Ishikawa (cell line): Measurements from ENCODE around the gene NDFIP2.

Experiments
- CEBPB ChIP-seq: IDR thresholded peaks from 2 replicates; pipeline ENCODE4 v1.6.1; 2012
- CREB1 ChIP-seq: IDR thresholded peaks from 2 replicates; pipeline ENCODE4 v1.6.1; 2012; ENCODE audit warnings: low read depth
- EGR1 ChIP-seq: IDR thresholded peaks from 2 replicates; pipeline ENCODE4 v1.6.1; 2012
- EP300 ChIP-seq: IDR thresholded peaks from 2 replicates; pipeline ENCODE4 v1.6.1; 2012; ENCODE audit warnings: borderline replicate concordance
- FOXM1 ChIP-seq: IDR thresholded peaks from 2 replicates; pipeline ENCODE4 v1.6.1; 2012; ENCODE audit warnings: low read depth, borderline replicate concordance
- MAX ChIP-seq: IDR thresholded peaks from 2 replicates; pipeline ENCODE4 v1.6.1; 2012
- NFIC ChIP-seq: IDR thresholded peaks from 2 replicates; pipeline ENCODE4 v1.6.1; 2012
- RAD21 ChIP-seq: IDR thresholded peaks from 2 replicates; pipeline ENCODE4 v1.6.1; 2012; ENCODE audit warnings: low read depth
- REST ChIP-seq: IDR thresholded peaks from 2 replicates; pipeline ENCODE4 v1.6.1; 2012; ENCODE audit warnings: low read depth, mild to moderate bottlenecking
- TAF1 ChIP-seq: IDR thresholded peaks from 2 replicates; pipeline ENCODE4 v1.6.1; 2012; ENCODE audit warnings: low read depth, mild to moderate bottlenecking
- TCF12 ChIP-seq: IDR thresholded peaks from 2 replicates; pipeline ENCODE4 v1.6.1; 2012; ENCODE audit warnings: low read depth
- TEAD4 ChIP-seq: IDR thresholded peaks from 2 replicates; pipeline ENCODE4 v1.6.1; 2012
- USF1 ChIP-seq: IDR thresholded peaks from 2 replicates; pipeline ENCODE4 v1.6.1; 2012
- YY1 ChIP-seq: IDR thresholded peaks from 2 replicates; pipeline ENCODE4 v1.6.1; 2012; ENCODE audit warnings: low read depth
- ZBTB7A ChIP-seq: IDR thresholded peaks from 2 replicates; pipeline ENCODE4 v1.6.1; 2012; ENCODE audit warnings: low read depth

The NDFIP2 gene

GRCh38 chr13:79547211-79548195, 66.5 kb downstream of the NDFIP2 start:
- TF ChIP-seq EP300: no peak
- TF ChIP-seq TEAD4: no peak
- TF ChIP-seq CEBPB: no peak
- no peak for TF ChIP-seq RAD21
- TF ChIP-seq CREB1: no peak
- no peak for TF ChIP-seq USF1
- no peak for TF ChIP-seq NFIC
- no peak for TF ChIP-seq TAF1
- TF ChIP-seq FOXM1: no peak
- no peak for TF ChIP-seq REST
- no peak for TF ChIP-seq TCF12
- TF ChIP-seq YY1: no peak

GRCh38 chr13:79548902-79549301, 67.9 kb downstream of the NDFIP2 start:
- TF ChIP-seq REST (no peak), CREB1 (no peak), ZBTB7A (no peak), EP300 (no peak), RAD21 (peak; percentile 4; the same call in 1 of the 2 replicates)

GRCh38 chr13:79549355-79550106, 68.6 kb downstream of the NDFIP2 start:
- TF ChIP-seq EGR1: no peak
- no peak for TF ChIP-seq USF1
- no peak for TF ChIP-seq MAX
- no peak for TF ChIP-seq TAF1
- no peak for TF ChIP-seq ZBTB7A
- TF ChIP-seq EP300: no peak
- TF ChIP-seq CEBPB: no peak
- TF ChIP-seq NFIC: no peak
- TF ChIP-seq TCF12: no peak
- TF ChIP-seq REST: no peak
- no peak for TF ChIP-seq RAD21
- TF ChIP-seq YY1: no peak
- no peak for TF ChIP-seq TEAD4
- no peak for TF ChIP-seq CREB1
- TF ChIP-seq FOXM1: no peak

- no peak for TF ChIP-seq TCF12
- TF ChIP-seq EGR1: no peak
- no peak for TF ChIP-seq YY1
- no peak for TF ChIP-seq ZBTB7A
- no peak for TF ChIP-seq RAD21
- TF ChIP-seq MAX: no peak
- no peak for TF ChIP-seq FOXM1
- TF ChIP-seq CEBPB: no peak
- TF ChIP-seq REST: no peak
- no peak for TF ChIP-seq USF1
- no peak for TF ChIP-seq EP300
- TF ChIP-seq CREB1: no peak
- no peak for TF ChIP-seq TEAD4
- TF ChIP-seq TAF1: no peak
These were observed 76.7 kb downstream of the NDFIP2 start for GRCh38 chr13:79557666-79558065.
